Measurements from ENCODE around the gene LACTB. TPM values are rescaled to one million over a fixed set of nuclear protein-coding genes. Genes with fewer than 3 reads are reported as not detected.

The LACTB gene
- total RNA-seq, 4 donors from 2014 or later: 35.4 to 41.1 (median 38.6) TPM

DNA sequence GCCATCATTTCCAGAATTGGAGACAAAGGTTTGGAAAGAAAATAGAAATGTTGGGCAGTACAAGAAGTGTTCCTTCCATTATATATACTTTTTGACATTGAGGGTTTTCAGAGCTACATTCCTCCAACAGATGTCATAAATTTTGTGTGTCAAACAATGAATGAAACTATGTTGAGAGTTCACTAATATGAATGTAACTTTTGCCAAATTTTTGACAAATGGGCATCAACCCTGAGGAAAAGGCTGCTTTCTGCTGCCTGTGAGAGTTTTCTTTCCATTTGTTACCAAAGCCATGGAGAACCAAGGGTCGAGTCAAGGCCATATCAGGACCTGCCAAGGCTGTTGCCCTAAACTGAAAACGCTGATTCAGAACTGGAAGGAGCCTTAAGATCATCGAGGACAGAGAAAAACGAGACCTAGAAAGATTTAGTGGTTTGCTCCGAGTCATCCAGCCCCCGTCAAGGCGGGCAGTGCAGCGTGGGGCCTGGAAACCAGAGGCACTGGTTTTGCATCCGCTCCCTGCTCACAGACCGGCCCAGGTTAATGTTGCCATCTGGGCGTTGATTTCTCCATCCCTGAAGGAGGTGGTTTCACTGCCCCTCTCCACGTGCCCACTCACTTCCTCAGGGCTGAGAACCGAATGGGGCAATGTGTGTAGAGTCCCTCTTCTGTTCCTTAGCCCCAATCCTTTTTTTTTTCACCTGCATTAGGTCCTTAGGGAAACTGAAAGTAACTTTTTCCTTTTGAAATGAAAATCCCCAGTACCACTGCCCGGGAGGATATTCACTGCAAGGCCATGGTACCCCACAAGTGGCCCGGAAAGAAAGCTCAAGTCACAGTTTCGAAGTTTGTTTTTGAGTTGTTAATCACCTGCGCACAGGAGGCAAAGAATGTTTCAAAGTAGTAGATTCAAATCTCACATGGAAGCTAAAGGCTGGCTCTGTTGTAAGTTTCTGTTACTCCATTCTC lies 46.4 kb upstream of the LACTB start:
- TF ChIP-seq CTCF (IDR thresholded peaks at IDR 0.05 in 4 of 5, conservative IDR thresholded peaks at IDR 0.05 in 1 of 5) (no peak), POLR2A (IDR thresholded peaks at IDR 0.05) (no peak)
- H3K36me3 ChIP-seq: no peaks in the 10 kb centered on the region
- H3K4me3 ChIP-seq: no peak overlapping the region
- no peaks in the 10 kb centered on the region for H3K9me3 ChIP-seq
- in situ Hi-C loops (cut with MboI; ENCODE audit: low sequenced_read_pairs in 4 of 4) (no loop called here), intact Hi-C loops (cut with DNase I; ENCODE audit: low total_unique reads) (no loop called here)
- no peak for ATAC-seq
- H3K27me3 ChIP-seq: no peaks in the 10 kb centered on the region
- no peak overlapping the region for H3K27ac ChIP-seq
- no peak for DNase-seq
- H3K4me1 ChIP-seq: peaks cover 6 to 10% of the 10 kb centered on the region in 2 donors

DNA sequence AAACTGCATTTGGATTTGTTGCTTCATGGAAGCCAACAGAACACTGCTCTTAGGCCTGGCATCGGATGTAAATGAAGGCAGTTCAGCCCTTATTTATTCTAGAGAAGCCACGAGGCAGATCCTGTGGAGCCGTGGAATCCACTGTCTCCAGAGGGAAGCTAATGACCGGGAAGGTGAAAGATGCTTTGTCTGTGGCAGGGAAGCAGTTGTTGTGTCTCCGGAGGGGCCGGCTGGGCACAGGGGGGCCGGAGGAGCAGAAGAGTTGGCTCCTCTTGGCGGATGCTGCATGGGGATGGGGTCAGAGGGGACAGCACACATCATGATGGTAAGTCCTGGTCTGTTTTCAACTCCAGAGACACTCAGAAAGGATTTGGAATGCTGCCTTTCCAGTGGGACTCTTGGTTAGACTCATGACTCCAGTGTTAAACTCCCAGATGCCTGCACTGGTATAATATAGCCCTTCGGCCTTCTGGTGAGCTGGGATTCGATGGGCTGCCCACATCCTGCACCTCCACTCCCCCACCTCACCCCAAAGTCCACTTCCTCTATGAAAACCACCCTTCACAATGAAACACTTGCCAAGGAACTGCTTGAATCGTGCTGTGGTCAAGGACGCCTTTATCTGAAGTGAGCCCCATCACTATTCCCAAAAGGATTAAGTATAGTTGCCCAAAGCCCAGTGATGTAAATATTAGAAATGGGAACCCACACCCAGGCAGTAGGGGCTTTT lies 45.5 kb upstream of the LACTB start:
- intact Hi-C loops (cut with DNase I; ENCODE audit: low total_unique reads) (no loop called here), in situ Hi-C loops (cut with MboI; ENCODE audit: low sequenced_read_pairs in 4 of 4) (no loop called here)

DNA sequence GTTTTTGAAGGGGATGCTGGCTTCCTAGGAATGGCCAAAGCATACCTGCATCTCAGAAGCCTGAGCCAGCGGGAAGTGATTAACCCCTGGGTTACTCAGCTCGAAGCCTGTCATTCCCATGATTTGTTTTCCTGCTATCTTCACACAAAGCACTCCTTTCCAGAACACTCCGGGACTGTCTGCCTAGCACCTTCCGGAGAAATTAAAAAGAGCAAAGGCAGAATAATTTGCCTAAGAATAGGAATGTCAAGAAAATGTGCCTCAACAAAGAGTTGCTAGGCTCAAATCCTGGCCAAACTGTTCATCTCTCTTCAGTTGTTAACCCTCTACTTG lies 45.0 kb upstream of the LACTB start:
- no peak for ATAC-seq
- no peak overlapping the region for H3K4me3 ChIP-seq
- H3K27me3 ChIP-seq: no peaks in the 10 kb centered on the region
- H3K27ac ChIP-seq: no peak overlapping the region
- no peaks in the 10 kb centered on the region for H3K9me3 ChIP-seq
- peaks cover 12 to 15% of the 10 kb centered on the region in 2 donors for H3K4me1 ChIP-seq
- H3K36me3 ChIP-seq: no peaks in the 10 kb centered on the region
- no peak for DNase-seq
- intact Hi-C loops (cut with DNase I; ENCODE audit: low total_unique reads) (no loop called here), in situ Hi-C loops (cut with MboI; ENCODE audit: low sequenced_read_pairs in 4 of 4) (no loop called here)
- TF ChIP-seq POLR2A (IDR thresholded peaks at IDR 0.05): no peak
- TF ChIP-seq CTCF (IDR thresholded peaks at IDR 0.05 in 4 of 5, conservative IDR thresholded peaks at IDR 0.05 in 1 of 5): no peak

More for the DNA sequence above, 45.5 kb upstream of the LACTB start:
- Histone ChIP-seq H3K9me3 (no peaks in the 10 kb centered on the region), H3K4me1 (peaks cover 12 to 15% of the 10 kb centered on the region in 2 donors), H3K36me3 (no peaks in the 10 kb centered on the region), H3K27me3 (no peaks in the 10 kb centered on the region), H3K27ac (no peak overlapping the region), H3K4me3 (no peak overlapping the region)
- no peak for DNase-seq
- TF ChIP-seq CTCF (IDR thresholded peaks at IDR 0.05 in 4 of 5, conservative IDR thresholded peaks at IDR 0.05 in 1 of 5) (no peak), POLR2A (IDR thresholded peaks at IDR 0.05) (no peak)
- ATAC-seq: no peak

DNA sequence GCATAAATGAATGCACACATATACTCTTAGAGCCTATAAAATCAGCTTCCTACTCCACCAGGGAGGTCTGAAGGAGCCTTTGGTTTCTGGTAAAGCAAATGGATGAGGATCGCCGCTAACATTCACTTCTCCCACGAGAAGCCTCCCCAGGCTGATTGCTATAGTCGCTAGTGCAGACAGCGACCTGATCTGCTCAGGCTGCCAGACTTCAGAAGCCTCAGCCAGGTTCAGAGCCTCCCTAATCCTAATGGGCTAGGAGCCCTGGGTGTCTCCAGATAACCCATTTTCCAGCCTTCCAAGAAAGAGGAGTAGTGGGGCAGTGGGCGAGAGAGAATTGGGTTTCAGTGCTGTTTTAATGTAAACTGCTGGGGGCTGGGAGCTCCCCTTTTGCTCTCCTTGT lies 43.7 kb upstream of the LACTB start:
- no peak overlapping the region for H3K27ac ChIP-seq
- H3K4me1 ChIP-seq: peaks cover 12 to 15% of the 10 kb centered on the region in 2 donors
- ATAC-seq (no peak), DNase-seq (no peak)
- H3K36me3 ChIP-seq: no peaks in the 10 kb centered on the region
- no peaks in the 10 kb centered on the region for H3K9me3 ChIP-seq
- in situ Hi-C loops (cut with MboI; ENCODE audit: low sequenced_read_pairs in 4 of 4): no loop called here
- H3K4me3 ChIP-seq: no peak overlapping the region
- no peaks in the 10 kb centered on the region for H3K27me3 ChIP-seq
- intact Hi-C loops (cut with DNase I; ENCODE audit: low total_unique reads): no loop called here
- TF ChIP-seq CTCF (IDR thresholded peaks at IDR 0.05 in 4 of 5, conservative IDR thresholded peaks at IDR 0.05 in 1 of 5): no peak
- TF ChIP-seq POLR2A (IDR thresholded peaks at IDR 0.05): no peak
